ENCODE measurements around the gene EHD1. TPM values are rescaled to one million over a fixed set of nuclear protein-coding genes. Genes with fewer than 3 reads are reported as not detected.

EHD1 gene
- total RNA-seq, 1 donor from 2014 or later: 28.2 TPM

GRCh38 chr11:64839335-64839734 lies 39.1 kb downstream of the EHD1 start:
- peaks cover 0 to 3% (median 0%) of the 10 kb centered on the region in 3 donors for H3K4me1 ChIP-seq (ENCODE audit: control insufficient read depth in 3 of 3, insufficient read depth in 3 of 3, low read length in 3 of 3)
- H3K27ac ChIP-seq (ENCODE audit: low read depth, low read length): no peak overlapping the region
- H3K9me3 ChIP-seq (ENCODE audit: control insufficient read depth in 3 of 3, low read length in 3 of 3): no peaks in the 10 kb centered on the region
- H3K4me3 ChIP-seq (ENCODE audit: low read length in 3 of 3): no peak overlapping the region
- peaks cover 0 to 3% (median 0%) of the 10 kb centered on the region in 3 donors for H3K27me3 ChIP-seq (ENCODE audit: control insufficient read depth in 3 of 3, insufficient read depth in 3 of 3, low read length in 3 of 3)
- no peaks in the 10 kb centered on the region for H3K36me3 ChIP-seq (ENCODE audit: control insufficient read depth in 3 of 3, insufficient read depth in 3 of 3, low read length in 3 of 3)
- peak overlapping the region in 1 of 3 donors; percentile 8 for H3K9ac ChIP-seq (ENCODE audit: low read depth in 1 of 3, low read length in 3 of 3)

GRCh38 chr11:64838600-64839334 lies 39.7 kb downstream of the EHD1 start:
- H3K9ac ChIP-seq (ENCODE audit: low read depth in 1 of 3, low read length in 3 of 3): no peak overlapping the region
- no peaks in the 10 kb centered on the region for H3K9me3 ChIP-seq (ENCODE audit: control insufficient read depth in 3 of 3, low read length in 3 of 3)
- no peak overlapping the region for H3K27ac ChIP-seq (ENCODE audit: low read depth, low read length)
- peaks cover 0 to under 1% (median 0%) of the 10 kb centered on the region in 3 donors for H3K27me3 ChIP-seq (ENCODE audit: control insufficient read depth in 3 of 3, insufficient read depth in 3 of 3, low read length in 3 of 3)
- no peak overlapping the region for H3K4me3 ChIP-seq (ENCODE audit: low read length in 3 of 3)
- H3K4me1 ChIP-seq (ENCODE audit: control insufficient read depth in 3 of 3, insufficient read depth in 3 of 3, low read length in 3 of 3): no peaks in the 10 kb centered on the region
- no peaks in the 10 kb centered on the region for H3K36me3 ChIP-seq (ENCODE audit: control insufficient read depth in 3 of 3, insufficient read depth in 3 of 3, low read length in 3 of 3)

GRCh38 chr11:64837887-64838351 lies 40.5 kb downstream of the EHD1 start:
- no peaks in the 10 kb centered on the region for H3K4me1 ChIP-seq (ENCODE audit: control insufficient read depth in 3 of 3, insufficient read depth in 3 of 3, low read length in 3 of 3)
- H3K9me3 ChIP-seq (ENCODE audit: control insufficient read depth in 3 of 3, low read length in 3 of 3): no peaks in the 10 kb centered on the region
- H3K4me3 ChIP-seq (ENCODE audit: low read length in 3 of 3): no peak overlapping the region
- no peaks in the 10 kb centered on the region for H3K27me3 ChIP-seq (ENCODE audit: control insufficient read depth in 3 of 3, insufficient read depth in 3 of 3, low read length in 3 of 3)
- H3K9ac ChIP-seq (ENCODE audit: low read depth in 1 of 3, low read length in 3 of 3): no peak overlapping the region
- no peaks in the 10 kb centered on the region for H3K36me3 ChIP-seq (ENCODE audit: control insufficient read depth in 3 of 3, insufficient read depth in 3 of 3, low read length in 3 of 3)
- H3K27ac ChIP-seq (ENCODE audit: low read depth, low read length): no peak overlapping the region

- no peak overlapping the region for H3K9ac ChIP-seq (ENCODE audit: low read depth in 1 of 3, low read length in 3 of 3)
- H3K36me3 ChIP-seq (ENCODE audit: control insufficient read depth in 3 of 3, insufficient read depth in 3 of 3, low read length in 3 of 3): no peaks in the 10 kb centered on the region
- no peak overlapping the region for H3K4me3 ChIP-seq (ENCODE audit: low read length in 3 of 3)
- H3K27ac ChIP-seq (ENCODE audit: low read depth, low read length): no peak overlapping the region
- H3K4me1 ChIP-seq (ENCODE audit: control insufficient read depth in 3 of 3, insufficient read depth in 3 of 3, low read length in 3 of 3): no peaks in the 10 kb centered on the region
- H3K9me3 ChIP-seq (ENCODE audit: control insufficient read depth in 3 of 3, low read length in 3 of 3): no peaks in the 10 kb centered on the region
- no peaks in the 10 kb centered on the region for H3K27me3 ChIP-seq (ENCODE audit: control insufficient read depth in 3 of 3, insufficient read depth in 3 of 3, low read length in 3 of 3)
Observed at GRCh38 chr11:64836448-64837072, 41.9 kb downstream of the EHD1 start.

- no peak overlapping the region for H3K4me3 ChIP-seq (ENCODE audit: low read length in 3 of 3)
- no peaks in the 10 kb centered on the region for H3K9me3 ChIP-seq (ENCODE audit: control insufficient read depth in 3 of 3, low read length in 3 of 3)
- H3K36me3 ChIP-seq (ENCODE audit: control insufficient read depth in 3 of 3, insufficient read depth in 3 of 3, low read length in 3 of 3): no peaks in the 10 kb centered on the region
- no peaks in the 10 kb centered on the region for H3K27me3 ChIP-seq (ENCODE audit: control insufficient read depth in 3 of 3, insufficient read depth in 3 of 3, low read length in 3 of 3)
- no peak overlapping the region for H3K27ac ChIP-seq (ENCODE audit: low read depth, low read length)
- no peaks in the 10 kb centered on the region for H3K4me1 ChIP-seq (ENCODE audit: control insufficient read depth in 3 of 3, insufficient read depth in 3 of 3, low read length in 3 of 3)
- no peak overlapping the region for H3K9ac ChIP-seq (ENCODE audit: low read depth in 1 of 3, low read length in 3 of 3)
Observed at GRCh38 chr11:64835616-64836447, 42.6 kb downstream of the EHD1 start.

- H3K36me3 ChIP-seq (ENCODE audit: control insufficient read depth in 3 of 3, insufficient read depth in 3 of 3, low read length in 3 of 3): no peaks in the 10 kb centered on the region
- no peak overlapping the region for H3K27ac ChIP-seq (ENCODE audit: low read depth, low read length)
- no peak overlapping the region for H3K9ac ChIP-seq (ENCODE audit: low read depth in 1 of 3, low read length in 3 of 3)
- no peaks in the 10 kb centered on the region for H3K4me1 ChIP-seq (ENCODE audit: control insufficient read depth in 3 of 3, insufficient read depth in 3 of 3, low read length in 3 of 3)
- H3K9me3 ChIP-seq (ENCODE audit: control insufficient read depth in 3 of 3, low read length in 3 of 3): no peaks in the 10 kb centered on the region
- no peak overlapping the region for H3K4me3 ChIP-seq (ENCODE audit: low read length in 3 of 3)
- H3K27me3 ChIP-seq (ENCODE audit: control insufficient read depth in 3 of 3, insufficient read depth in 3 of 3, low read length in 3 of 3): no peaks in the 10 kb centered on the region
Observed at GRCh38 chr11:64834723-64835615, 43.5 kb downstream of the EHD1 start.

- H3K36me3 ChIP-seq (ENCODE audit: control insufficient read depth in 3 of 3, insufficient read depth in 3 of 3, low read length in 3 of 3): no peaks in the 10 kb centered on the region
- no peak overlapping the region for H3K27ac ChIP-seq (ENCODE audit: low read depth, low read length)
- H3K4me3 ChIP-seq (ENCODE audit: low read length in 3 of 3): no peak overlapping the region
- H3K9ac ChIP-seq (ENCODE audit: low read depth in 1 of 3, low read length in 3 of 3): no peak overlapping the region
- no peaks in the 10 kb centered on the region for H3K4me1 ChIP-seq (ENCODE audit: control insufficient read depth in 3 of 3, insufficient read depth in 3 of 3, low read length in 3 of 3)
- H3K9me3 ChIP-seq (ENCODE audit: control insufficient read depth in 3 of 3, low read length in 3 of 3): no peaks in the 10 kb centered on the region
- H3K27me3 ChIP-seq (ENCODE audit: control insufficient read depth in 3 of 3, insufficient read depth in 3 of 3, low read length in 3 of 3): no peaks in the 10 kb centered on the region
Observed at GRCh38 chr11:64834031-64834722, 44.2 kb downstream of the EHD1 start.

- H3K36me3 ChIP-seq (ENCODE audit: control insufficient read depth in 3 of 3, insufficient read depth in 3 of 3, low read length in 3 of 3): no peaks in the 10 kb centered on the region
- H3K27me3 ChIP-seq (ENCODE audit: control insufficient read depth in 3 of 3, insufficient read depth in 3 of 3, low read length in 3 of 3): no peaks in the 10 kb centered on the region
- H3K4me3 ChIP-seq (ENCODE audit: low read length in 3 of 3): no peak overlapping the region
- no peak overlapping the region for H3K9ac ChIP-seq (ENCODE audit: low read depth in 1 of 3, low read length in 3 of 3)
- no peak overlapping the region for H3K27ac ChIP-seq (ENCODE audit: low read depth, low read length)
- no peaks in the 10 kb centered on the region for H3K9me3 ChIP-seq (ENCODE audit: control insufficient read depth in 3 of 3, low read length in 3 of 3)
- no peaks in the 10 kb centered on the region for H3K4me1 ChIP-seq (ENCODE audit: control insufficient read depth in 3 of 3, insufficient read depth in 3 of 3, low read length in 3 of 3)
Observed at GRCh38 chr11:64833509-64833908, 44.9 kb downstream of the EHD1 start.

GRCh38 chr11:64833198-64833502 lies 45.3 kb downstream of the EHD1 start:
- no peaks in the 10 kb centered on the region for H3K36me3 ChIP-seq (ENCODE audit: control insufficient read depth in 3 of 3, insufficient read depth in 3 of 3, low read length in 3 of 3)
- no peak overlapping the region for H3K27ac ChIP-seq (ENCODE audit: low read depth, low read length)
- H3K4me3 ChIP-seq (ENCODE audit: low read length in 3 of 3): no peak overlapping the region
- no peaks in the 10 kb centered on the region for H3K27me3 ChIP-seq (ENCODE audit: control insufficient read depth in 3 of 3, insufficient read depth in 3 of 3, low read length in 3 of 3)
- no peaks in the 10 kb centered on the region for H3K4me1 ChIP-seq (ENCODE audit: control insufficient read depth in 3 of 3, insufficient read depth in 3 of 3, low read length in 3 of 3)
- H3K9ac ChIP-seq (ENCODE audit: low read depth in 1 of 3, low read length in 3 of 3): no peak overlapping the region
- no peaks in the 10 kb centered on the region for H3K9me3 ChIP-seq (ENCODE audit: control insufficient read depth in 3 of 3, low read length in 3 of 3)
